GM18861 (cell line): Measurements from ENCODE around the gene ENTHD1.
"Not testable (repeated sequence)": the region's sequence is repeated elsewhere in the genome, so short reads cannot be mapped to it uniquely, and the experiment has no call there.

Source experiments
- ATAC-seq: cut with Tn5 transposase; IDR thresholded peaks from one replicate; pipeline ENCODE4 v1.9.1; 2021; ENCODE audit not compliant: unreplicated experiment

The ENTHD1 gene

DNA sequence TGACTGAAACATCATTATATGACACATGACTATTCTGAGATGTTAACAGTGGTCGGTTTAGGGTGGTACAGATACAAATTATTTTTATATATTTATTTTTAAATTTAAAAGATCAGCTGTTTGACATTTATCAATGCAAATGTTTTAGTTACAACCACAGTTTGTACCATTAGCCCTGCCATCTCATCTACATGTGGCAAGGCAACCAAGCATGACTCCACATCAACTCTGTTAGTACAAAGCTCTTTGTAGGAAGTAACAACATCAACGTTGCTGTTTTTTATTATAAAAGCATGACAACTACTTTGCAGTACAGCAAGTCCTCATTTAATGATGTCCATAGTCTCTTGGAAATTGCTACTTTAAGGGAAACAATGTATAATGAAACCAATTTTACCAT is 40.8 kb downstream of the ENTHD1 start:
- ATAC-seq: no peak

DNA sequence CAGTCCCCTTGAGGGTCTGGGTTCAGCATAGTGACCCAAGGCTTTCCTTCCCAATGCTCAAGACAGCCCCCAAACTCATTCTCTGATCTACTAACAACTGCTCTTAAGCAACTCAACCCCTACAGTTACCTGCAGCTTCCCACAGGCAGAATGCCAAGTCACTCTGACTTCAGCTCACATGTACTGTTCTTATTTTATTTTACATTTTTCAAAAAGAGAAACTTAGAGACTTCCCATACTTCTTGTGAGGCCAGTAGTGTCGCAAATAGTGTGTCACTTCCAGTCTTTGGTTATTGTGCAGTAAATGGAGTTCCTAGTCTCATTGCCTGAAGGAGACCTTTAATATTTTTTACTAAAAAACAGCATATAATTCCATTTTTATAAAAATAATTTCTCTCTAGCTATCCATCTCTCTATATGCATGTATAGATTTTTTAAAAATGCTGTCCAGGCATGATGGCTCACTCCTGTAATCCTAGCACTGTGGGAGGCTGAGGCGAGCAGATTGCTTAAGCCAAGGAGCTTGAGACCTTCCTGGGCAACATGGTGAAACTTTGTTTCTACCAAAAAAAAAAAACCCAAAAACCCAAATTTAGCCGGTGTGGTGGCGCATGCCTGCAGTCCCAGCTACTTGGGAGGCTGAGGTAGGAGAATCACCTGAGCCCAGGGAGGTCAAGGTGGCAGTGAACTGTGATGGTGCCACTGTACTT is 41.8 kb downstream of the ENTHD1 start:
- ATAC-seq: no peak

DNA sequence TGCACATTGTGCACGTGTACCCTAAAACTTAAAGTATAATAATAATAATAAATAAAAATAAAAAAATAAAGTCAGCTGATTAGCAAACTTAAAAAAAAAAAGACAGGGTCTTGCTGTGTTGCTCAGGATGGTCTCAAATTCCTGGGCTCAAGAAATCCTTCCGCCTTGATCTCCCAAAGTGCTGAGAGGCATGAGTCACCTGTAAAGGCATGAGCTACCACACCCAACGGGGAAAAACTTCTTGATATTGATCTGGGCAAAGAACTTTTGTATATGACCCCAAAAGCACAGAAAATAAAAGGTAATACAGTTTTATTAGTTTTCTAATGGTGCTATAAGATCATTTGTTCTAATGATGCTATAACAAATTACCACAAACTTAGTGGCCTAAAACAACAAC is 46.1 kb downstream of the ENTHD1 start:
- ATAC-seq: no peak

DNA sequence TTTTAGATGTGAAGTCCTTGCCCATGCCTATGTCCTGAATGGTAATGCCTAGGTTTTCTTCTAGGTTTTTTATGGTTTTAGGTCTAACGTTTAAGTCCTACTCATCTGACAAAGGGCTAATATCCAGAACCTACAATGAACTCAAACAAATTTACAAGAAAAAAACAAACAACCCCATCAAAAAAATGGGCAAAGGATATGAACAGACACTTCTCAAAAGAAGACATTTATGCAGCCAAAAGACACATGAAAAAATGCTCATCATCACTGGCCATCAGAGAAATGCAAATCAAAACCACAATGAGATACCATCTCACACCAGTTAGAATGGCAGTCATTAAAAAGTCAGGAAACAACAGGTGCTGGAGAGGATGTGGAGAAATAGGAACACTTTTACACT is 47.0 kb downstream of the ENTHD1 start:
- not testable (repeated sequence) for ATAC-seq

DNA sequence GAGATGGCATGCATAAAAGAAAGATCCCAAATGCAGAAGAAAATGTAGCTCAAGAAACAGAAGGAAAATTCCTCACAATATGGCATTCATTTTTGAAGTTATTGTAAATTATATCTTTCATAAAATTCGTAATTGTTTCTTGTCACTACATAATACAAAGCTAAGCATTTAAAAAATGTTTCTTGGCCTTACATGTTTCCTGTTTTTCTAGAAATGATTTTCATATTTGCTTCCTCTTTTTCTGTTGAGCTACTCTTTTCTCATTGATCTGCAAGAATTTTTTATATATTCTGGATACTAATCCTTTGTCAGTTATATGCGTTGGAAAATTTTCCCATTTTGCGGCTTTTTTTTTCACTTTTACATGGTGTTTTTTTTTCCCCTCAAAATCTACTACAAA is 48.0 kb downstream of the ENTHD1 start:
- no peak for ATAC-seq

DNA sequence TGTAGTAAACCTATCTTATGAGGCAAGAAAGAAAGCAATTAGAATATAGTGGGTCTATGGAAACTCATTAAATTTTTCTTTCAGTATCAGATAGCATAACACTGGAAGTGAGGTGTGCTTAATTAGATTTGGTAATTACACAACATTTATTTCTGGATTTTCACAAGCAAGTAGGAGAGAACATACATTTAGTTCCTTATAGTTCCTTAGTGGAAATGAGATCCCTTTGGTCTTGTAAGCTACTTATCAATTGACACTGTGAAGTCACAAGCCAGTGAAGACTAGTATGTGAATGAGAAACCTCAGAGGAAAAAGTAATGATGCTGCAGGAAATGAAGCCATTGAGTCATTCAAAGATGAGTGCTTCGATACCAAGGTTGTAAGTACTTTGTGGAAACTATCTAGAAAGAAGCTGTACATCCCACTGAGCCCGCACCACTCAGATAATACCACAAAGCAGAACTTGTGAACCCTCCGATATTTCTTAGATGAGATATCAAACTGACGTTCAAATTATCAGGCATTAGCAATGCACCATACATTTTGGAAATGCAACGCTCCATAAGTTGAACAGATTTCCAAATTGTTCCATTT is 53.5 kb downstream of the ENTHD1 start:
- ATAC-seq: no peak

DNA sequence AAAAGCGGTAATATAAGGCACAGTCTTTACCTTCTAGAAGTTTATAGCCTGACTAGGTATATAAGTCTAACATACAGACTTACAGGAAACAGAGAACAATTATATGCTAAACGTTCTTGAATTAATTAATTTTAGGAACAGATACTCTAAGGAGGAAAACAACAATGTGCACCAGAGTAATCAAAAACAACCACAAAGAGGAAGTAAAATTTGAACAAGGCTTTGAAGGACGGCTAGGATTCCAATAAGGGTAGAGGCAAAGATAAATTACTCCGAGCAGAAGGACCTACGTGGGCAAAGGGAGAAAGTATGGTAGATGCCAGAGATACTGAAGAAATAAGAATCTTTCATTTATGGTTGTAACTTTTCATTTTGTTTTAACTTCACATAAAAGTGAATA is 54.4 kb downstream of the ENTHD1 start:
- no peak for ATAC-seq

DNA sequence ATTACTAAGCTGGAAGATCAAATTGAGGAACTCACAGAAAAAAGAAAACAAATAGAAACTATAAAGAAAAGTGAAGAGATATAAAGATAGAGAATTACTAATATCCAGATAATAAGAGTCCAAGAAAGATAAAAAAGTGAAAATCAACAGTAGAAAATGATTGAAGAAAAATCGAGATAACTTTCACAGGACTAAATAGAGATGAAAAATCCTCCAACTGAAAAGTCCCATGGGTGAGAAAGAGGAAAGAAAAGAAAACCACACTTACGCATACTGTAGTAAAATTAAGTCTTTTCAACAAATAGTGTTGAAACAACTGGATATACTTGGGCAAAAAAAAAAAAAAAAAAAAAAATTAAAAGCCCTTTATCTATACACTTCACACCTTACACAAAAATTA is 60.0 kb downstream of the ENTHD1 start:
- no peak for ATAC-seq

DNA sequence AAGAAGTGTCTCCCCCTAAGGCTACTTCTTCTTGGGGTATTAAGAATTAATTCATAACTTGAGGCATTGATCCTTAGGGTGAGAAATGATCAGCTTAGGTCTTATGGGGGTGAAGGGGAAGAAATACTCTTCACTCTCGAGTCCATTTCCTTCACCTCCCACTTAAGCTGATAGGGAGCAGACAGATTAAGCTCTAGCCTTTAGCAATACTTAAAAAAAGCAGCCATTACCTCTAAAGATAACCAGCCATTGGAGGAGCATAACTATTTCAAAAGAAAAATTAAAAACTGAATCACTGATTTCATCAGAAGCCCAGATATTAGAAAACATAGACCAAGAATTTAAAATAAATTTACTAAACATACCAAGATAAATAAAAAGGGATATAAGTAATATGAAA is 60.5 kb downstream of the ENTHD1 start:
- ATAC-seq: no peak

DNA sequence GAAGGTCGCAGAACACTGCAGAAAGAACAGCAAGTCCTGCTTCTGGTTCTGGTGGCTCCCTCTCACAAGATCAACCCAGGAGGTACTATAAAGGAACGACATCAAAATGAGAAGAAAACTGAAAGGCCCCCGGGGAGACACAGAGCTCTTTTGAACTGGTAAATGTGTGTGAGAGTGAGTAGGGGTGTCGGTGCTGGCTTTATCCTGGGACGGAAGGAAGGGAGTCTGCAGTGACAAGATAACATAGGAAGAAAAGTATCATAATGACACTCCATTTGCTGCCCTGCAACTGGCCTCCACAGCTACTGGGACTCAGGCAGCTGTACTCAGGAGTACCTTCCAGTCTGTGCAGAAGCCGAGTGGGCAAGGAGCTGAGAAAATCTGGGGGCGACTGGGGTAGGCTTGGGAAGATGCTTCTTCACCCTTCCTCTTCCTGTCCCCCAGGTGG is 60.9 kb downstream of the ENTHD1 start:
- no peak for ATAC-seq

DNA sequence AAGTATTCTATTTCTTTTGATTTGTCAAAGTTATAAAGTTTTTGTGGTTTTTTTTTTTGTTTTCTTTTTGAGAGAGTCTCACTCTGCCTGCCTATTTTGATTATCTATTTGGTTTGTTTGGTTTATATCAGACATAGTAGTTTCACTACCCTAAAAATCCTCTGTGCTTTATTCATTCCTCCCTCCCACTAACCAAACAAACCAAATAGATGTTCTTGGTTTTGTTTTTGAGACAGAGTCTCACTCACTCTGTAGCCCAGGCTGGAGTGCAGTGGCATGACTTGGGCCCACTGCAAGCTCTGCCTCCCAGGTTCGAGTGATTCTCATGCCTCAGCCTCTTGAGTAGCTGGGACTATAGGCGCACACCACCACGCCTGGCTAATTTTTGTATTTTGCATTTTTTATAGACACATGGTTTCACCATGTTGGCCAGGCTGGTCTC is 67.9 kb downstream of the ENTHD1 start:
- ATAC-seq: peak; percentile 88

DNA sequence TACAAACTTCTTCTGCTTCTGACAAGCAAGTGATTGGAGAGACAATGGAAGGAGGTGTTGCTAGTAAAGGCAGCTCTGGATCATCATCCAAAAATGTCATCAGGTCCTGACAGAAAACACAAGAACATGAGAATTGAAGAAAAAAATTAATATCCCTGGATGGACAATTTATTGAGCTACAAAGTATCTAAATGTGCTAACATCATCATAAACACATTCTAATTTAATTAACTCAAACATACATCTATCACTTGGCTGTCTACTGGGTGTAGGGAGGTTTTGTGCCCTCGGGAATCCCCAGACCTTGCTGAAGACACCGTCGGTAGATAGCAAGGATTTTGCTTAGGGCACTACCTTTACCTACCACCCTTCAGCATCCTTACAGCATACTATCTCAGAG is 72.6 kb downstream of the ENTHD1 start:
- no peak for ATAC-seq

DNA sequence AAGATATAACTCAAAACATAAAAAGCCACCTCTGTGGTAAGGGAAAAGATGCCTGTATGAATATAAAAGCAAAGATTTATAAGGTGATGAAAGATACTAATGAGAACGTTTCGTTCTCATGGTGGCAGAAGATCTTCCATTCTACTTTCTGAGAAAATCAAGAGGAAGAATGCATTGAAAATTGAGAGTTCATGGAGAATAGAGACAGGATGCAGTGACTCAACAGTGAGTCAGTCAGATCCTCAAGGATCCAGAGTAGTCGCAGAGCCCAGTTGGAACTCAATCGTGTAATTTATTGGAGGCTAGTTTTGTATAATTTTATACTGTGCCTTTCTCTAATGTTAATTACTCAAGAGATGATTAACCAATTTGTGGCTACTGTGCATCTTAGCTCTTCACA is 73.3 kb downstream of the ENTHD1 start:
- ATAC-seq: no peak

DNA sequence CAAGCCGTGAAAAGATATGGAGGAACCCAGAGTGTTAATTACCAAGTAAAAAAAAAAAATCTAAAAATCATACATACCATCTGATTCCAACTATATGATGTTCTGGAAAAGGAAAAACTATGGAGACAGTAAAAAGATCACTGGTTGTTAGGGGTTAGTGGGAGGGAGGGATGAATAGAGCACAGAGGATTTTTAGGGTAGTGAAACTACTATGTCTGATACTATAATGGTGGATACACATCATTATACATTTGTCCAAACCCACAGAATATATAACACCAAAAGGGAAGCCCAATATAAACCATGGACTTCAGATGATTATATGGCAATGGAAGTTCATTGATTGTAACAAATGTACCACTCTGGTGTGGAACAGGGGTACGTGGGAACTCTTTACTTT is 74.1 kb downstream of the ENTHD1 start:
- ATAC-seq: no peak

DNA sequence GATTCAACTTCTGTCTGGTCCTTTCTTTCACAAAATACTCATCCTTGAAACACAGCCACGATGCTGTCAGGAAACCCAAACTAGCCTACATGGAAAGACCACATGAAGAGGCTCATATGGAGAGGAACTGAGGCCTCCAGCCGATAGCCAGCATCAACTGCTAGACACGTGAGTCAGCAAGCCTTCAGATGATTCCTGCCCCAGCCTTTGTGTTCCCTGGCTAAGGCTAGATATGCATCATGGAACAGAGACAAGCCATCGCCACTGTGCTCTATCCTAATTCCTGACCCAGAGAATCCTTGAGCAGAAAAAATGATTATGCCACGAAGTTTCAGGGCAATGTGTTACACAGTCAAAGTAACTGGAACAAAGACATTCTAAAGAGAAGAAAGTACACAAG is 75.5 kb downstream of the ENTHD1 start:
- ATAC-seq: no peak

DNA sequence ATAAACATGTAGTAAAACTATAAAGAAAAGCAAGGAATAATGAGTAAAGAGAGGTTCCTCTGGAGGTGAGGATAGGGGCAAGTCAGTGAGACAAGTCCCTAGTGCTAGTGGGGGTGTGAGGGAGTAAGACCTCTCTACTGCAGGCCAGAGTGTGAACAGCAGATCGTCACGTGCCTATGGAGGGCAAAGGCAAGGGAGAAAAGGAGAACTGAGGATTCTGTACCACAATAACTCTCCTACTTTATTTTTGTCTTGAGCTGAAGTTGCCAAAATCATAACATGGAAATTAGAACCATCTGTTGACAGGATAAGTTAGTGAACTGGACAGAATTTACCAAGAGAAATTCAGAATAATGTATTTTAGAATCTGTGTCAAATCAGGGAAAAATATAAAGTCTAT is 77.6 kb downstream of the ENTHD1 start:
- no peak for ATAC-seq

DNA sequence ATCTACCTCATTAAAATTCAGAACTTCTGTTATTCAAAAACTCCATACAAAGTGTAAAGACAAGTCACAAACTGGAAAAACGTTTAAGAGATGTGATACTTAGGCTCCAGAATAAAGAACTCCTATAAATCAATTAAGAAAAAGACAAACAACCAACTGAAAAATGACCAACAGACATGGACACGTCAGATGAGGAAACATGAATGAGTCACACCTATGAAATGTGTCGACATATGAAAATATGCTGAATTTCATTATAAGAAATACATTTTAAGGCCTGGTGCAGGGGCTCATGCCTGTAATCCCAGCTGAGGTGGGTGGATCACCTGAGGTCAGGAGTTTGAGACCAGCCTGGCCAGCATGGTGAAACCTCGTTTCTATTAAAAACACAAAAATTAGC is 78.7 kb downstream of the ENTHD1 start:
- no peak for ATAC-seq

DNA sequence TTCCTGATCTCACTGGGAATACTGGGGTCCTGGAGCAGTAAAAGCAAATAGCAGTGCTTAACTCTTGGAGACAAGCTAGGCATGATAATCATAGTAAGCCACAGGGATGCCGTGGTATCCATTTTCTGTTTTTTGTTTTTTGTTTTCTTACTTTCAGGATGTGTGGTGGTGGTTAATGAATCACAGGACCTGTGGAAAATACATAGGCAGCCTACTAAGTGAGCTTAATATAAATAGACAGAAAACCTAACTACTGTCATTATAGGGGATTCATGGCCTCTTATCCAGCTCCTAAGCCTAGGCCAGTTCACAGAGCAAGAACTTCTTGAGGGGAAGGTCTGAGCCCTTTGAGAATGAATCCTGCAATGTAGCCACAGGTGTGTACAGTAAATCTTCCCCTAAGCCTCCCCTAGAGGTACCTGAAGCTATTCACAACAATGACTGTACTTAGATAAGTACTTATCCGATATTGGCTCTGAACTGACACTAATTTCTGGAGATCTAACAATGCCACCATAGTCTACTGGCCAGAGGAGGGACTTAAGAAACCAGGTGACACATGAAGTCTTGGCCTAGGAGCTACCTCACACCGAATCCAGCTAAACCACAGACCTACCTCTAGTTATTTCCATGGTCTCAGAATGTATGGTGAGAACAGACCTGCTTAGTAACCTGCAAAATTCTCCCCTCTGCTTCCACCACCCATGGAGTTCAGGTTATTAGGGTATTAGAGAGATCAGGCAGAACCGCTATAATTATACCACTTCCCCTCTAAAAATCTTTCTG is 83.6 kb downstream of the ENTHD1 start:
- no peak for ATAC-seq

DNA sequence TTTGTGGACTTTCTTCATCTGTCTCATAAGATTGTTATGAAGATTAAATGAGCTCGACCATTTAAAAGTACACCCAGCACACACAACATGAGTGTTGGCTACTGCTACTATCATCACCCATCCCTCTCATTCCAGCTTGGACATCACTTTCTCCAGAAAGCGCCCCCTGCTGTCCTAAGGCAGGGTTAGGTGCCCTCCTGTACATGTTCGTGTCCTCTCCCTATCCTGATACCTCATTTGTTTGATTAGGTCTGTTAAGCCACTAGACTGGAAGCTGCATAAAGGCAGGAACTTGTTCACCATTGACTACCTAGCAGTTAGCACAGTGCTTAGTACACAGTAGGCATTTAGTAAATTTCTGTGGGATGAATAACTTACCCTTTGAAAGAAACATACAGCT is 85.5 kb downstream of the ENTHD1 start:
- no peak for ATAC-seq

DNA sequence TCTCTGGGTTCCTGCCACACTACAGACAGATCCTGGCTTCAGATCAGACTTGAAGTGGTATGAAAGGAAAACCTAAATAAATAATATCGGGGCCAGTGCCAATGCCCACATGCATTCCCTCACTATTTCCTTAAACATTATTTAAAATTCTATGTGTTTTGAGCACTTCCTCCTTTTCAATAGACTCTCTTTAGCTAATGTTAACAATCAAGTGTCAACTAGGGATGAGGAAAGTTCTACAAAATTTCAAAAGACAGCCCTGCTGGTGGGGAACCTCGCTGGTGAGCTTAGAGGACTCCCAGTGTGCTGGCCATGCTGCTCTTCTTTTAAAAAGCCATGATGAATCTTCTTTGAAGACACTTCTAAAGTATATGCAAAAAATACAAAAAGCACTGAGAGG is 87.5 kb downstream of the ENTHD1 start:
- no peak for ATAC-seq

DNA sequence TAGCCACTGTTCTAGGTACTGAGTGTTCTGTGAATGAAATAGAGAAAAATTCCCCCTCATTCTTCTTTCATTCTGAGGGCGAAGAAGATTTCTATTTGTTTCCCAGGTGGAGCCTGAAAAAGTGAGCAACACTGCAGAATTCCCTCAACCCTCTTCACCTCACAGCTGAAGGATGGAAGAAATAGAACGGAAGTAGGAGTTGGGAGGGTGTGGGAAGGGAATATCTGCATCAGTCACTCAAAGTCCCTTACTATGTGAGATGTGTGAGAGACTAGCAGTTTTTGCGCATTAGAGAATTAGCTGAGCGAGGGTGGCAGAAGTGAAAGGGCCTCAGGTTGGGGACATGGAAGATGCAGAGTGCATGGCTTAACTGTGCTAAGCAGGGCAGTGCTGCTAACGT is 88.4 kb downstream of the ENTHD1 start:
- ATAC-seq: no peak

DNA sequence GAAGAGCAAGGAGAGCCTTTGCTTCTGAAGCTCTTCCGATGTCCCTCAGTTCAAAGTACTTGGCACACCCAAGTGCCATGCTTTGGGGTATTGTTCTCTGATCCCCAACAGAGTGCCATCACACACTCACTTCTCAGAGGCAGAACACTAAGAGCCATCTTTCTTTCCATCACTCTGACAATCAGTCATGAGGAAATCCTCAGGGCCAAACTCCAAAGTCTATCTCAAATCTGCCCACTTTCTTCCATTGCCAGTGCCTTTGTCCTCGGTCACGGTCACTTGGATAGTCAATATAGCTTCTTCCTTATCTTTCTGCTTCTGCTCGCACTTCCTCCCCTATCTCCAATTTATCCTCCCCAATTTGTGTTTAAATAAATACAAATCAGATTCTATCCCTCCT is 90.9 kb downstream of the ENTHD1 start:
- no peak for ATAC-seq
